Body of pancreas (tissue), 4 donors: Measurements from ENCODE around the gene PHRF1.

Source experiments
- CTCF ChIP-seq, 7 experiments: fragments of 450-650 bp in 4 of 7; fragments of 200-600 bp in 3 of 7; sonication (generic) in 3 of 7; IDR thresholded peaks; one replicate each; pipeline ENCODE4 v1.5.1; 2016 to 2019; ENCODE audit warnings: antibody characterized with exemption in 7 of 7
- POLR2A ChIP-seq, 3 donors: fragments of 450-650 bp; IDR thresholded peaks; one replicate each; pipeline ENCODE4 v1.6.1; 2016; ENCODE audit warnings: antibody characterized with exemption in 3 of 3, mild to moderate bottlenecking in 2 of 3

- TF ChIP-seq CTCF (IDR thresholded peaks at IDR 0.05) = no peak
- TF ChIP-seq POLR2A (IDR thresholded peaks at IDR 0.05) = no peak
These were observed 27.3 kb upstream of the PHRF1 start for GRCh38 chr11:548700-549603.
